HepG2 (cell line): ENCODE measurements around the gene CAMTA1. TPM values are rescaled to one million over a fixed set of nuclear protein-coding genes. Genes with fewer than 3 reads are reported as not detected.

ENCODE experiments used
- ATAC-seq: fragments of 200-7000 bp; cut with Tn5 transposase; 3 replicates; pipeline ENCODE4 v1.9.1; 2020; ENCODE audit warnings: mild to moderate bottlenecking, moderate library complexity
- BruUV-seq: library from RNA; stranded (reverse); fragments of 400-500 nt; replicated peaks from 2 replicates; lab custom pipeline; 2021; lab: Mats Ljungman, UMichigan
- CTCF ChIA-PET: fragments of 300-600 bp; formaldehyde crosslinking; extraction: SDS; loops from one replicate; lab custom pipeline; 2021; ENCODE audit warnings: low total read pairs, inconsistent platforms, low intra/inter-chr PET ratio; lab: Yijun Ruan, JAX
- POLR2A ChIA-PET: fragments of 350-600 bp; sonication (Branson Sonifier 250); formaldehyde crosslinking; loops from one replicate; lab custom pipeline; 2020; ENCODE audit warnings: antibody characterized with exemption, inconsistent platforms; lab: Yijun Ruan, JAX
- DNase-seq: peaks from one replicate; pipeline ENCODE4 v3.0.0-alpha.2; 2015; ENCODE audit warnings: low spot score
- FAIRE-seq: peaks from 3 replicates; lab custom pipeline; 2011; peaks lifted over from hg19 to GRCh38; lab: Jason Lieb, UNC
- H2AFZ ChIP-seq: one replicate; pipeline ENCODE4 v1.6.1; 2011; ENCODE audit warnings: low read length, inconsistent platforms
- H3K27ac ChIP-seq: fragments of 300-600 bp; 3 replicates; pipeline ENCODE4 v1.8.0; 2011; ENCODE audit warnings: mixed run types, mild to moderate bottlenecking, mixed read lengths, low read length, inconsistent platforms; ENCODE audit not compliant: insufficient read depth; ENCODE audit errors: extremely low read length
- H3K27me3 ChIP-seq, 2 experiments: fragments of 200-600 bp in 1 of 2; 2 replicates in 1 of 2; 3 replicates in 1 of 2; pipeline versions ENCODE4 v1.6.0 to v1.8.0; 2011; ENCODE audit warnings: low read length in 2 of 2, mild to moderate bottlenecking in 2 of 2, moderate library complexity in 2 of 2, inconsistent platforms in 1 of 2; ENCODE audit not compliant: insufficient read depth in 2 of 2, control insufficient read depth in 1 of 2
- H3K36me3 ChIP-seq, 2 experiments: fragments of 200-600 bp in 1 of 2; replicated peaks in 1 of 2; 2 replicates in 1 of 2; 3 replicates in 1 of 2; pipeline versions ENCODE4 v1.5.1 to v1.8.0; 2011; ENCODE audit warnings: low read length in 2 of 2, inconsistent platforms in 1 of 2; ENCODE audit not compliant: insufficient read depth in 2 of 2, control insufficient read depth in 1 of 2
- H3K4me1 ChIP-seq: 2 replicates; pipeline ENCODE4 v1.5.1; 2012; ENCODE audit warnings: low read length, inconsistent platforms; ENCODE audit not compliant: insufficient read depth
- H3K4me2 ChIP-seq: 2 replicates; pipeline ENCODE4 v1.6.0; 2011; ENCODE audit warnings: low read depth, low read length, inconsistent platforms
- H3K4me3 ChIP-seq, 3 experiments: fragments of 200-600 bp in 1 of 3; sonication (generic), shearing (Covaris generic) in 1 of 3; replicated peaks in 1 of 3; 2 replicates each; pipeline ENCODE4 v1.5.1; 2011 to 2016; ENCODE audit warnings: low read length in 3 of 3, inconsistent platforms in 2 of 3, low read depth in 2 of 3, mild to moderate bottlenecking in 2 of 3, control low read depth in 1 of 3, mixed read lengths in 1 of 3; ENCODE audit not compliant: insufficient read depth in 1 of 3
- H3K79me2 ChIP-seq: one replicate; pipeline ENCODE4 v1.6.1; 2011; ENCODE audit warnings: low read length, inconsistent platforms; ENCODE audit not compliant: insufficient read depth
- H3K9ac ChIP-seq: 2 replicates; pipeline ENCODE4 v1.6.0; 2011; ENCODE audit warnings: mild to moderate bottlenecking, low read depth, low read length, inconsistent platforms; ENCODE audit not compliant: insufficient read depth
- H3K9me3 ChIP-seq: 2 replicates; pipeline ENCODE4 v1.5.1; 2012; ENCODE audit warnings: mild to moderate bottlenecking, low read length
- H4K20me1 ChIP-seq: 2 replicates; pipeline ENCODE4 v1.6.0; 2011; ENCODE audit warnings: inconsistent platforms, mild to moderate bottlenecking, low read length, moderate library complexity; ENCODE audit not compliant: insufficient read depth
- ATF7 ChIP-seq, 2 experiments: fragments of 450-650 bp in 1 of 2; sonication (generic) in 1 of 2; formaldehyde crosslinking in 1 of 2; IDR thresholded peaks; 2 replicates each; pipeline versions ENCODE4 v1.4.0 to v1.6.1; 2016 to 2020; ENCODE audit warnings: antibody characterized with exemption in 1 of 2, mild to moderate bottlenecking in 1 of 2, missing genetic modification reagents in 1 of 2
- CREB1 ChIP-seq, 2 experiments: fragments of 450-650 bp in 1 of 2; IDR thresholded peaks; 2 replicates each; pipeline ENCODE4 v1.6.1; 2016 to 2017; ENCODE audit warnings: control low read depth in 1 of 2, mild to moderate bottlenecking in 1 of 2, missing compliant biosample characterization in 1 of 2, missing genetic modification characterization in 1 of 2
- MYNN ChIP-seq: sonication (generic); formaldehyde crosslinking; IDR thresholded peaks from 2 replicates; pipeline ENCODE4 v1.4.0; 2020; ENCODE audit warnings: mild to moderate bottlenecking, low read depth, missing genetic modification reagents
- PAX8 ChIP-seq: sonication (generic); formaldehyde crosslinking; IDR thresholded peaks from 2 replicates; pipeline ENCODE4 v1.8.0; 2022; ENCODE audit warnings: mild to moderate bottlenecking, missing genetic modification reagents, borderline replicate concordance
- PHB2 ChIP-seq: fragments of 450-650 bp; IDR thresholded peaks from 2 replicates; pipeline ENCODE4 v1.6.1; 2018; ENCODE audit not compliant: partially characterized antibody
- PREB ChIP-seq: sonication (generic); formaldehyde crosslinking; IDR thresholded peaks from 2 replicates; pipeline ENCODE4 v1.4.0; 2020; ENCODE audit warnings: missing genetic modification reagents
- RARA ChIP-seq: IDR thresholded peaks from 2 replicates; pipeline ENCODE4 v1.6.1; 2016; ENCODE audit warnings: missing genetic modification reagents, missing compliant biosample characterization
- RARG ChIP-seq: sonication (generic); formaldehyde crosslinking; IDR thresholded peaks from 2 replicates; pipeline ENCODE4 v1.4.0; 2020; ENCODE audit warnings: low read depth, mild to moderate bottlenecking, missing genetic modification reagents
- SRY ChIP-seq: sonication (generic); formaldehyde crosslinking; IDR thresholded peaks from 2 replicates; pipeline ENCODE4 v1.8.0; 2022; ENCODE audit warnings: mild to moderate bottlenecking, missing genetic modification reagents
- ZNF414 ChIP-seq: sonication (generic); formaldehyde crosslinking; IDR thresholded peaks from 2 replicates; pipeline ENCODE4 v1.5.0; 2020; ENCODE audit warnings: missing genetic modification reagents
- ZNF782 ChIP-seq: sonication (generic); formaldehyde crosslinking; IDR thresholded peaks from 2 replicates; pipeline ENCODE4 v1.4.0; 2020; ENCODE audit warnings: missing genetic modification reagents, mild to moderate bottlenecking, borderline replicate concordance
- WGBS: methylation state at CpG from one replicate; pipeline ENCODE4 v1.1.6; 2017; ENCODE audit warnings: low lambda C conversion rate; 5-methylcytosine and 5-hydroxymethylcytosine counted together
- in situ Hi-C: cut with HindIII; loops from 2 replicates; pipeline ENCODE4 v1.10.0; 2017; ENCODE audit warnings: low pct_unique_long_range_greater_than_20kb; ENCODE audit not compliant: extremely low pct_ligation_motif_present
- intact Hi-C: fragments of 100-400 bp; cut with micrococcal nuclease; formaldehyde crosslinking; loops from one replicate; pipeline ENCODE4 v1.10.0; 2022; ENCODE audit not compliant: unreplicated experiment
- polyA plus RNA-seq, 8 experiments: library from polyadenylated mRNA; depleted of rRNA in 3 of 8; stranded (reverse) in 7 of 8; unstranded in 1 of 8; fragments of >200 nt; fragmentation: Illumina TruSeq in 4 of 8; extraction: Trizol in 4 of 8; gene quantifications; 2 replicates each; pipeline versions ENCODE4 v1.2.1 to v1.2.3, GENCODE V29; 2011 to 2016; ENCODE audit warnings: low read depth in 4 of 8, missing spikeins in 1 of 8, mixed read lengths in 1 of 8; ENCODE audit not compliant: insufficient read depth in 1 of 8
- total RNA-seq, 5 experiments: library from RNA; depleted of rRNA; stranded (reverse); fragments of >200 nt; fragmentation: Illumina TruSeq; extraction: Trizol; gene quantifications; 2 replicates each; pipeline ENCODE4 v1.2.3, GENCODE V29; 2016; ENCODE audit warnings: low read depth in 1 of 5
- TF ChIP-seq, protein P1 (sequence below): sonication (generic); formaldehyde crosslinking; conservative IDR thresholded peaks from 2 replicates; pipeline ENCODE4 v1.5.0; 2020; ENCODE audit warnings: missing genetic modification reagents

Gene CAMTA1
- total and polyA plus RNA-seq, 2 of the 13 experiments (the other 11 are each of a cell fraction or from before 2014, with no cell fraction given), result 25.0 to 36.4 TPM

- intact Hi-C loops (no loop called here), in situ Hi-C loops (no loop called here)
- Histone ChIP-seq H3K4me1 (no peaks in the 10 kb centered on the region), H3K27me3 (peaks cover 1 to 16% of the 10 kb centered on the region in 2 experiments; a peak in 3 of 5 replicates), H3K79me2 (no peaks in the 10 kb centered on the region), H3K4me2 (no peak overlapping the region), H3K27ac (no peak overlapping the region), H3K36me3 (no peaks in the 10 kb centered on the region), H3K9me3 (no peaks in the 10 kb centered on the region), H3K9ac (no peak overlapping the region), H2AFZ (no peak overlapping the region), H4K20me1 (no peaks in the 10 kb centered on the region), H3K4me3 (no peak overlapping the region)
- FAIRE-seq, result no peak
- no TSS peak for BruUV-seq
- DNase-seq, result no peak
- no peak for ATAC-seq
- peak; percentile 15 for TF ChIP-seq PHB2
- 0 out of 2 replicates have a peak, but pooled peaks have one; percentile 27 for TF ChIP-seq ATF7 (IDR thresholded peaks at IDR 0.05)
- TF ChIP-seq ATF7 (CRISPR knock-in tag; IDR thresholded peaks at IDR 0.05), result no peak
- no peak for TF ChIP-seq SRY (CRISPR knock-in tag)
- peak; percentile 97 for TF ChIP-seq CREB1 (IDR thresholded peaks at IDR 0.05)
- no peak for TF ChIP-seq CREB1 (CRISPR knock-in tag; IDR thresholded peaks at IDR 0.05)
- TF ChIP-seq PAX8 (CRISPR knock-in tag), result no peak
- 25% methylated on average over 3 of the region's 3 CpGs for WGBS
- POLR2A ChIA-PET, result no interaction called here
- CTCF ChIA-PET, result no interaction called here
These were observed 644.0 kb downstream of the CAMTA1 start for GRCh38 chr1:7429290-7429689.

GRCh38 chr1:7430047-7430608, 644.9 kb downstream of the CAMTA1 start:
- intact Hi-C loops, result no loop called here
- Histone ChIP-seq H3K4me1 (no peaks in the 10 kb centered on the region), H3K27ac (no peak overlapping the region), H4K20me1 (no peaks in the 10 kb centered on the region), H3K9me3 (no peaks in the 10 kb centered on the region), H2AFZ (no peak overlapping the region), H3K27me3 (peaks cover 1 to 13% of the 10 kb centered on the region in 2 experiments; a peak in 4 of 5 replicates), H3K36me3 (no peaks in the 10 kb centered on the region)
- POLR2A ChIA-PET, result no interaction called here
- CTCF ChIA-PET, result no interaction called here
- in situ Hi-C loops, result no loop called here
- no peak for TF ChIP-seq RARG (CRISPR knock-in tag)
- TF ChIP-seq RARA, result no peak
- TF ChIP-seq, protein P1, sequence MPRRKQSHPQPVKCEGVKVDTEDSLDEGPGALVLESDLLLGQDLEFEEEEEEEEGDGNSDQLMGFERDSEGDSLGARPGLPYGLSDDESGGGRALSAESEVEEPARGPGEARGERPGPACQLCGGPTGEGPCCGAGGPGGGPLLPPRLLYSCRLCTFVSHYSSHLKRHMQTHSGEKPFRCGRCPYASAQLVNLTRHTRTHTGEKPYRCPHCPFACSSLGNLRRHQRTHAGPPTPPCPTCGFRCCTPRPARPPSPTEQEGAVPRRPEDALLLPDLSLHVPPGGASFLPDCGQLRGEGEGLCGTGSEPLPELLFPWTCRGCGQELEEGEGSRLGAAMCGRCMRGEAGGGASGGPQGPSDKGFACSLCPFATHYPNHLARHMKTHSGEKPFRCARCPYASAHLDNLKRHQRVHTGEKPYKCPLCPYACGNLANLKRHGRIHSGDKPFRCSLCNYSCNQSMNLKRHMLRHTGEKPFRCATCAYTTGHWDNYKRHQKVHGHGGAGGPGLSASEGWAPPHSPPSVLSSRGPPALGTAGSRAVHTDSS (CRISPR knock-in tag), result no peak
- no peak for TF ChIP-seq MYNN (CRISPR knock-in tag)
- no peak for TF ChIP-seq PREB (CRISPR knock-in tag)
- peak; percentile 98 for TF ChIP-seq CREB1 (IDR thresholded peaks at IDR 0.05)
- TF ChIP-seq CREB1 (CRISPR knock-in tag; IDR thresholded peaks at IDR 0.05), result no peak
- TF ChIP-seq ZNF414 (CRISPR knock-in tag), result no peak
- no peak for TF ChIP-seq ZNF782 (CRISPR knock-in tag)
- TF ChIP-seq, all 625 proteins: peak for 1
- ATAC-seq (no peak), DNase-seq (no peak), FAIRE-seq (no peak)
- no peaks in the 10 kb centered on the region for H3K79me2 ChIP-seq
- H3K4me3 ChIP-seq, result no peak overlapping the region
- no peak overlapping the region for H3K4me2 ChIP-seq
- no peak overlapping the region for H3K9ac ChIP-seq
- 0% methylated on average over 6 of the region's 7 CpGs for WGBS
- BruUV-seq, result no TSS peak
